ENCODE measurements around the gene AARS1.

DNA sequence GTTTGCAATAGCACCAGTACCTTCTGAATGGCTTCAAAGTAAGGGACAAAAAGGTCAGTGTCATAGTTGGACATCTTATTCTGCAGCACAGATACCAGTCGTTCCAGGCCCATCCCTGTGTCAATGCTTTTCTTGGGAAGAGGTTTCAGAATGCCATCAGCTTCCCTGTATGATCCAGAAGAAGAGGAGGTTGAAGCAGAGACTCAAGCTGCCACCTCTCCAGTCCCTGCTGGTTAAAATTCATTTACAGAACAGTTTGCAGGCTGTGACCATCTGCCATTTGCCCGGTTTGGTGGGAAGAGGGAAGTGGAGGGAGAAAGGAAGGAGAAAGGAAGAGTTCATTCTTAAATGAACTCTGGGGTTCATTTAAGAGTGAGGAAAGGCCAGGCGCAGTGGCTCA is 19.1 kb downstream of the AARS1 start:
- TF ChIP-seq, protein P1, sequence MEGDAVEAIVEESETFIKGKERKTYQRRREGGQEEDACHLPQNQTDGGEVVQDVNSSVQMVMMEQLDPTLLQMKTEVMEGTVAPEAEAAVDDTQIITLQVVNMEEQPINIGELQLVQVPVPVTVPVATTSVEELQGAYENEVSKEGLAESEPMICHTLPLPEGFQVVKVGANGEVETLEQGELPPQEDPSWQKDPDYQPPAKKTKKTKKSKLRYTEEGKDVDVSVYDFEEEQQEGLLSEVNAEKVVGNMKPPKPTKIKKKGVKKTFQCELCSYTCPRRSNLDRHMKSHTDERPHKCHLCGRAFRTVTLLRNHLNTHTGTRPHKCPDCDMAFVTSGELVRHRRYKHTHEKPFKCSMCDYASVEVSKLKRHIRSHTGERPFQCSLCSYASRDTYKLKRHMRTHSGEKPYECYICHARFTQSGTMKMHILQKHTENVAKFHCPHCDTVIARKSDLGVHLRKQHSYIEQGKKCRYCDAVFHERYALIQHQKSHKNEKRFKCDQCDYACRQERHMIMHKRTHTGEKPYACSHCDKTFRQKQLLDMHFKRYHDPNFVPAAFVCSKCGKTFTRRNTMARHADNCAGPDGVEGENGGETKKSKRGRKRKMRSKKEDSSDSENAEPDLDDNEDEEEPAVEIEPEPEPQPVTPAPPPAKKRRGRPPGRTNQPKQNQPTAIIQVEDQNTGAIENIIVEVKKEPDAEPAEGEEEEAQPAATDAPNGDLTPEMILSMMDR (optimal IDR thresholded peaks at IDR 0.05 in 1 of 3, IDR thresholded peaks at IDR 0.05 in 1 of 3, conservative IDR thresholded peaks at IDR 0.05 in 1 of 3; ENCODE audit: extremely low read depth in 1 of 3, insufficient read depth in 2 of 3, low read length in 3 of 3) = no peak
- TF ChIP-seq EZH2 (IDR thresholded peaks at IDR 0.05; ENCODE audit: low read length) = no peak

Data from keratinocyte (primary cell).